Cardiac septum (tissue), 1 donor: ENCODE measurements around the gene CLCN2. TPM values are rescaled to one million over a fixed set of nuclear protein-coding genes. Genes with fewer than 3 reads are reported as not detected.

ENCODE experiments used
- DNase-seq: peaks from one replicate; pipeline ENCODE4 v3.0.0-alpha.2; 2020; ENCODE audit warnings: low spot score
- intact Hi-C: fragments of 100-400 bp; cut with DNase I; formaldehyde crosslinking; loops from one replicate; pipeline ENCODE4 v1.14.0; 2022
- total RNA-seq: library from RNA; stranded (reverse); fragmentation: NEBNext Ultra II Directional; extraction: Animal tissue kit (Norgen Biotek cat#: 25700); gene quantifications from one replicate; pipeline ENCODE4 v1.2.1, GENCODE V29; 2021
- donor health status: DM: no; HTN: no; CAD: no.

The CLCN2 gene
- total RNA-seq, 1 donor from 2014 or later, result 3.1 TPM

- DNase-seq, result no peak
- intact Hi-C loops, result no loop called here
These were observed 20.1 kb upstream of the CLCN2 start for GRCh38 chr3:184381261-184382224.

DNA sequence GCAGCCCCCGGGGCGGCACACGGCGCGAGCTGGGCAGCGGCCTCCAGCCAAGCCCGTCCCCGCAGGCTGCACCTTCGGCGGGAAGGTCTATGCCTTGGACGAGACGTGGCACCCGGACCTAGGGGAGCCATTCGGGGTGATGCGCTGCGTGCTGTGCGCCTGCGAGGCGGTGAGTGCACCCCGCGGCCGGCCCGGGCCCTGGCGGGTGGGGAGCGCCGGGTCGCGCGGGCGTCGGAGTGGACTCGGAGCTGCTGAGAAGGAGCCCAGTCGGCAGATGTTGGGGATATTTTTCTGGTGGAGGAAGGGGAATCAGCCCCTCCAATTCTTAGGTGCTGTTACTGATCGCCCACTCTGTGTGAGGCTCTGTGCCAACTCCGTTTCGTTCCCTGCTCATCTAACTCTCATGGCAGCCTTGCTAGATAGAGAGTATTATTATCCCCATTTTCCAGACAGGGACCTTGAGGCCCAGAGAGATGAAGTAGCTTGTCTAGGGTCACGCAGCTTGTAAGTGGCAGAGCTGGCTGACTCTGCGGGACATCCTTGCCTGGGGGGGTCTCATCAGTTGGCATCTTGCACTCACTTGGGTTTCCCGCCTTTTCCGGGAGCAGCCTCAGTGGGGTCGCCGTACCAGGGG lies 19.3 kb upstream of the CLCN2 start:
- DNase-seq, result peak; percentile 53
- intact Hi-C loops, result no loop called here

GRCh38 chr3:184380185-184380626 lies 18.8 kb upstream of the CLCN2 start:
- DNase-seq, result peak; percentile 80
- intact Hi-C loops, result no loop called here

DNA sequence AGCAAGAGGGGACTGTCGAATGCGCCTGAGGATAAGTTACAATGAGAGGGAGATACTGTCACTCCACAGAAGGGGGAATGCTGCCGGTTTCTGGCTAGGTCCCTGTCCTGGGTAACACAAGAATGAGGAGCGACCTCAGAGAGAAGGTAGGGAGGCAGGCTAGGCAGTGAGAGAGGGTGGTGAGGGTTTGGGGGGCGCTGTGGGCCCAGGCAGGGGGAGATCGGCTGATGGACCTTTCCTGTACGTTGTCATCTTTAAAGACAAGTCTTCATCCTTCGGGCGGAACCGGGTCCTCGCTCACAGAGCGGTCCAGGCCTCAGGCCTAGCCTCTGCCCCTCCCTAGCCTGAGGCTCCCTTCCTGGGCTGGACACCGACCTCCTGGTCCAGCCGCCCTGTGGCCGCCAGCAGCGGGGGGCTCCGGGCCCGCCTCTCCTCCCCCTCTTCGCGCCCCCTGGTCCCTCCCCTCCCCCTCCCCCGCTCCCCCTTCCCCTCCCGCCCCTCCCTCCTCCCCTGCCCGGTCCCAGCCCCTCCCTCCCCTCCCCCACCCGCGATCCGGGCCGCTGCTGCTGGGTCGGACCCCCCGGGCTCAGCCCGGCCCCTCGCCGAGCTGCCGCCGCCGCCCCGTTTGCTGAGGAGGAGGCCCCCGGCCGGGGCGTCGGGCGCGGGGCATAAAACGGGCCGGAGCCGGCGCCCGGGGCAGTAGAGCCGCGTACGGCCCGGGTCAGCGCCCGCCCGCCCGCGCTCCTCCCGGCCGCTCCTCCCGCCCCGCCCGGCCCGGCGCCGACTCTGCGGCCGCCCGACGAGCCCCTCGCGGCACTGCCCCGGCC lies 18.2 kb upstream of the CLCN2 start, which contains the start of gene CHRD:
Gene CHRD, plus strand, starts transcription at position 697 of the 827 bp plus-strand sequence. CDS start 265 bp downstream, outside the sequence.
- peak; percentile 70 for DNase-seq
- intact Hi-C loops, result no loop called here

DNA sequence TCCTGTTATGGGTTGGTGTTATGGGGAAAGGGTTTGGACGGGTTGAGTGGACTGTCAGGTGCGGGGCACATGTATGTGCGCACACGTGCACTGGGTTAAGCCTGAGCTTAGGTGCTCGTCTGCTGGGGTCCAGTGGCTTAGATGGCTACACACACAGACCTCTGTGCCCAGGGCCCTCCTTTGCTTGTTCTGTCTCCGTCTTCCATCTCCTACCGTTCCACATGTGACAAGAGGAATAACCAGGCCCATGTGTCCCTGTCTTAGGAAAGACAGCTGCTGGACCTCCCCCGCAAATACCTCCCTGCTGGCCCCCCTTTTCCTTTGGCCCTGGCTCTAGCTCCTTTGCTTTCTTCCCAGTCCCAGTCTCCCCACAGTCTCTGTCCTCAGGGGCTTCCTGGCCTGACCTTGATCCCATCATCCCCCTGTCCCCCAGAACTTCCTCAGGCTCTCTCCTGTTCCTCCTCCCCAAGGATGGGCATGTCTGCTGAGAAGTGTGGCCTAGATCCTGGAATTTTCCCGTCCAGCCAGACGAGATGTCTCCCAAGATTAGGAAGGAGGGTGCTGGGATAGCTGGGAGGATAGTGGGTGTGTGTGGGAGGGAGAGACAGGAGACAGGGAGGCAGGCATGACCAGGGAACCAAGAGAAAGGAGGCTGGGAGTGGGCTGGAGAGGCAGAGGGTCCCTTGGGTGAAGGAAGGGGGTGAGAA lies 17.4 kb upstream of the CLCN2 start:
- intact Hi-C loops, result no loop called here
- DNase-seq, result peak; percentile 38

GRCh38 chr3:184377882-184378445 lies 16.6 kb upstream of the CLCN2 start, which contains the start of gene THPO:
Gene THPO (minus strand): TSS chr3:184378207. CDS start chr3:184376259, 1,948 bp downstream.
- intact Hi-C loops, result no loop called here
- DNase-seq, result peak; percentile 74

DNA sequence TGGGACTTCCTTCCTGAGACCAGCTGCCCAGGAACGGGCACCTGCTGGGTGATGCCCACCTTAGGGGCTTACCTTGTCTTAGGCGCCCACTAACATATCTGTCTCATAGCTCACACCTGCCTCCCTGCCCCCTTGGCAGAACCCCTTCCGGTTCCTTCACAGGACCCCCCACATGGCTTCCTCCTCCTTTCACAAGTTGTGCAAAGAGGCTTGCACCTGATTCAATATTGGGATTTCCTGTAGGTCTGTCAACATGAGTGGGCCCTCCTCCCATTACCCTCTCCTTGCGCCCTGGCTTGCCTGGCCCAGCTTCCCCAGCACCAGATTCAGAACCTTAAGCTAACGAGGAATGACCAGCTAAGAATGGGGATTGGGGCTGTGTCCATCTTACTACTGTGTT lies 16.0 kb upstream of the CLCN2 start:
- no peak for DNase-seq
- intact Hi-C loops, result no loop called here

DNA sequence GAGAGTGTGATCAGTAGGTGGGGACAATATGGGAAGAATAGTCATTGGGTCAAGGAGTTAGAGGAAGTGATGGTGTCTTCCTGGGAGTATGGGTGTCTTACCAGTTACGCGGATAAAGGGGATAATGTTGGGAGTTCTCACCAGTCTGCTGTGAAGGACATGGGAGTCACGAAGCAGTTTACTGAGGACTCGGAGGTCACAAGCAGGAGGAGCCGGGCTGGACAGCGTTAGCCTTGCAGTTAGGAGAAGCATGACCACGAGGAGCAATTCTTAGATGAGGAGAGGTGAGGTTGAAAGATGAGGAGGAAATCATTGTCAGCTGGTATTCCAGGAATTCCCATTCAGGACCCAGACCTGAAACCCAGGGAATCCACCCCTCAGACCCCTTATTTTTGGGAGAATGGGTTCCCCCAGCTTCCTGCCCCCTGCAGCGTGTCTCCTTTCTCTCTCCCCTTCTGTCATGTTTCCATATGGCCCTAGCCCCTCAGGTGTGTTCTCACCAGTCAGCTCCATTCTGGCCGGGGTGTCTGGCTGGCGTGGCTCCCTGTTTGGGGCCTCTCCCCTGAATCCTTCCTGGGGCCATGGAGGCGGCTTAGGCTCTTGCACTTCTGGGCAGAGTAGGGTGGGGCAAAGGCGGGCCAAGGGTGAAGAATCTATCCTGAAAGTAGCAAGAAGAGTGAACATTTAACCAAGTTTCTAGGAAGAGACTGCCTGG lies 14.5 kb upstream of the CLCN2 start:
- DNase-seq, result no peak
- intact Hi-C loops, result no loop called here

- no peak for DNase-seq
These were observed 12.0 kb upstream of the CLCN2 start for GRCh38 chr3:184373422-184373821.

DNA sequence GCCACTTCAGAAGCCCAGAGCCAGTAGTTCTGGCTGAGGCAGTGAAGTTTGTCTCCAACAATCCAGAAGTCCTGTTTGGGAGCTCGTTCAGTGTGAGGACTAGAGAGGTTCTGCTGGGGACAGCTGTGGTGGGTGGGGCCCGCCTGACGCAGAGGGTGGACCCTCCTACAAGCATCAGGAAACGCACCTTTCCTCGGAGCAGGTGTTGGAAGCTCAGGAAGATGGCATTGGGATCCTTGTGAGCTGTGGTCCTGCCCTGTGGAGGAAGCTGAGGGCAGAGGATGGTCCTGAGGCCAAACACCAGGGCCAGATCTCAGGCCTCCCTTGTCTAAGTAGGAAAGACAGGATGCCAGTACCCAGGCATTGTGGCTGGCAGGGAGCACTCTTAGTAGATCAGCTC lies 11.5 kb upstream of the CLCN2 start:
- intact Hi-C loops, result loop anchor here (5.0 kb wide), 3 partner anchors 44 to 404 kb away; no protein-coding TSS in a partner anchor
- no peak for DNase-seq

More at GRCh38 chr3:184373422-184373821, 12.0 kb upstream of the CLCN2 start:
- intact Hi-C loops, result loop anchor here (5.0 kb wide), 3 partner anchors 44 to 404 kb away; no protein-coding TSS in a partner anchor

DNA sequence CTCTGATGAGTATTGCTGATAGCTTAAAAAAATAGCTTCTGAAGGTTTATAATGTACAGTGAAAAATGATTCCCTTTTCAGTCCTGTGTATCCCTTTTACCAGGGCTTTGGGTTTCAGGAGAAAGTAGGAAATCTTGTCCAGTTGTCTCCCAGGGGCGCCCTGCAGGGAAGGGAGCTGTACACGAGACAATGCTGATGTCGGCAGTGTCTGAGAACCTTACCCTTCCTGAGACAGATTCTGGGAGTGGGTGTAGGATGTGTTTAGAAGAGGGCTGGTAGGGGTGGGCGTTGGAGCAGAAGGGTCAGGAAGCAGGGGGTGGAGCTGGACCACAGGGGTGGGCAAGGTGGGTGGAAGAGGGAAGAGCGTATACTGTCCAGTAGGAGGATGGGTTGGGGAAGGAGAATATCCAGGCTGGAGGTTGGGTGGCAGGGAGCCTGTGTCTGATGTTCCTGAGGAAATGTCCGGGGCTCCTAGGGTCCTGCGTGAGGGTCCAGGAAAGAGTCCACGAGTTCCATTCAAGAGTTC lies 11.0 kb upstream of the CLCN2 start:
- no peak for DNase-seq
- intact Hi-C loops, result loop anchor here (5.0 kb wide), 3 partner anchors 45 to 405 kb away; no protein-coding TSS in a partner anchor

- intact Hi-C loops, result loop anchor here (1.0 to 5.0 kb wide), 5 partner anchors 46 to 406 kb away; no protein-coding TSS in a partner anchor
- no peak for DNase-seq
These were observed 10.2 kb upstream of the CLCN2 start for GRCh38 chr3:184371570-184372018.

GRCh38 chr3:184368586-184369183 lies 7.3 kb upstream of the CLCN2 start:
- no peak for DNase-seq
- intact Hi-C loops, result no loop called here

GRCh38 chr3:184368116-184368515 lies 6.7 kb upstream of the CLCN2 start:
- intact Hi-C loops, result no loop called here
- DNase-seq, result no peak

DNA sequence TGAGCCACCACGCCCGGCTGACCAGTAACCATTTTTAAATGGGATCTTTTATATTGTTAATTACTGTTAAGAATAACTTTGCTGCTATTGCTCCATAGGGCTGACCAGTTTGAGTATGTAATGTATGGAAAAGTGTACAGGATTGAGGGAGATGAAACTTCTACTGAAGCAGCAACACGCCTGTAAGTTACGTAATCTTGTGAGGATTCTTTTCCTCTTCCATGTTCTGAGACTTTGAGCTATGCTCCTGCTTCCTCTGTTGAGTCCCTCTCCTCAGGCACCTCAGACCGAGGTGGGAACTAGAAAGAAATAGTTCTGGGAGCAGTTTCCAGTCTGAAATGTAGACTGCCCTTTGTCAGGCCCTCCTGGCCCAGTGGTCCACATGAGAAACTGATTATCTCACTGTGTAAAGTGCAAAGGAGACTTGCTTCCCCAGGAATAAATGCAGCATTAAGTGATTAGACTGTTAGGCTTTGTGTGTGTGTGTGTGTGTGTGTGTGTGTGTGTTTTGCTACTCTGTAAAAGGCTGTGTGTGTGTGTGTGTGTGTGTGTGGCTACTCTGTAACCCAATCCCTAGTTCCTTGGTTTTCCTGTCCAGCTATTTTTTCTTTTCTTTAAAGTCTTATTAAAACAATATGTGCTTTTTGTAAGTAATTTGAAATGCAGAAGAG lies 5.3 kb upstream of the CLCN2 start:
- intact Hi-C loops, result no loop called here

More for the DNA sequence above, 5.3 kb upstream of the CLCN2 start:
- no peak for DNase-seq
